PC-3 (cell line): ENCODE measurements around the gene DPH1. TPM values are rescaled to one million over a fixed set of nuclear protein-coding genes. Genes with fewer than 3 reads are reported as not detected.

Source experiments
- ATAC-seq: fragments of 200-7000 bp; cut with Tn5 transposase; 2 replicates; pipeline ENCODE4 v1.9.1; 2020; ENCODE audit warnings: mild to moderate bottlenecking, moderate library complexity
- BruUV-seq: library from RNA; stranded (reverse); fragments of 400-500 nt; replicated peaks from 2 replicates; lab custom pipeline; 2021; lab: Mats Ljungman, UMichigan
- CTCF ChIA-PET: fragments of 300-600 bp; sonication (Branson Sonifier 250); formaldehyde crosslinking; loops from one replicate; lab custom pipeline; 2022; ENCODE audit warnings: antibody characterized with exemption; lab: Charles Lee
- POLR2A ChIA-PET: fragments of 300-600 bp; sonication (Branson Sonifier 250); formaldehyde crosslinking; loops from one replicate; lab custom pipeline; 2022; ENCODE audit warnings: antibody characterized with exemption; ENCODE audit not compliant: unreplicated experiment; lab: Charles Lee
- DNase-seq: peaks from one replicate; pipeline ENCODE4 v3.0.0-alpha.2; 2015
- H2AFZ ChIP-seq: fragments of 300-600 bp; sonication (generic); 2 replicates; pipeline ENCODE4 v1.6.0; 2016; ENCODE audit warnings: antibody characterized with exemption, low read length
- H3F3A ChIP-seq: fragments of 300-600 bp; sonication (generic); one replicate; pipeline ENCODE4 v1.6.0; 2017; ENCODE audit warnings: antibody characterized with exemption, low read length, control low read depth, mild to moderate bottlenecking; ENCODE audit not compliant: unreplicated experiment
- H3K27ac ChIP-seq: fragments of 300-600 bp; sonication (generic); 2 replicates; pipeline ENCODE4 v1.5.1; 2016; ENCODE audit warnings: mild to moderate bottlenecking, low read length
- H3K27me3 ChIP-seq: fragments of 300-600 bp; sonication (generic); 2 replicates; pipeline ENCODE4 v1.6.1; 2016; ENCODE audit warnings: low read length, mixed read lengths
- H3K36me3 ChIP-seq: fragments of 300-600 bp; sonication (generic); 2 replicates; pipeline ENCODE4 v1.6.1; 2016; ENCODE audit warnings: low read depth, mixed run types, low read length, mixed read lengths
- H3K4me1 ChIP-seq: fragments of 300-600 bp; sonication (generic); 2 replicates; pipeline ENCODE4 v1.5.1; 2016; ENCODE audit warnings: low read length; ENCODE audit not compliant: insufficient read depth
- H3K4me2 ChIP-seq: fragments of 300-600 bp; sonication (generic); 2 replicates; pipeline ENCODE4 v1.6.0; 2016; ENCODE audit warnings: low read length
- H3K4me3 ChIP-seq: fragments of 300-600 bp; sonication (generic); 2 replicates; pipeline ENCODE4 v1.5.1; 2016; ENCODE audit warnings: mild to moderate bottlenecking, low read length, mixed read lengths
- H3K79me2 ChIP-seq: fragments of 300-600 bp; sonication (generic); 2 replicates; pipeline ENCODE4 v1.6.1; 2017; ENCODE audit warnings: low read length, mixed read lengths
- H3K9ac ChIP-seq: fragments of 300-600 bp; sonication (generic); 2 replicates; pipeline ENCODE4 v1.6.0; 2016; ENCODE audit warnings: mild to moderate bottlenecking, low read length
- H3K9me2 ChIP-seq: fragments of 300-600 bp; sonication (generic); replicated peaks from 2 replicates; pipeline ENCODE4 v1.6.1; 2016; ENCODE audit warnings: mixed run types, low read length, mixed read lengths
- H3K9me3 ChIP-seq: fragments of 300-600 bp; sonication (generic); 2 replicates; pipeline ENCODE4 v1.6.1; 2016; ENCODE audit warnings: low read length, mixed read lengths
- H4K20me1 ChIP-seq: fragments of 300-600 bp; sonication (generic); 2 replicates; pipeline ENCODE4 v1.6.1; 2016; ENCODE audit warnings: low read length, mixed read lengths
- EZH2 ChIP-seq: fragments of 300-600 bp; sonication (generic); IDR thresholded peaks from one replicate; pipeline ENCODE4 v1.6.1; 2017; ENCODE audit warnings: antibody characterized with exemption, mild to moderate bottlenecking, low read length; ENCODE audit not compliant: unreplicated experiment
- EZH2phosphoT487 ChIP-seq: fragments of 300-600 bp; sonication (generic); IDR thresholded peaks from 2 replicates; pipeline ENCODE4 v1.6.1; 2018; ENCODE audit warnings: mild to moderate bottlenecking, antibody characterized with exemption, low read length, borderline replicate concordance
- intact Hi-C: fragments of 100-400 bp; cut with micrococcal nuclease; formaldehyde crosslinking; loops from 2 replicates; pipeline ENCODE4 v1.9.0; 2023
- total RNA-seq: library from RNA; depleted of rRNA; stranded (reverse); fragments of >200 nt; gene quantifications from 2 replicates; pipeline ENCODE4 v1.2.3, GENCODE V29; 2014
- TF ChIP-seq, protein P1 (sequence below): fragments of 300-600 bp; sonication (generic); conservative IDR thresholded peaks from 2 replicates; pipeline ENCODE4 v1.5.1; 2017; ENCODE audit warnings: antibody characterized with exemption, low read depth, mild to moderate bottlenecking, low read length

The DPH1 gene
- total RNA-seq, 1 experiment from 2014 or later, result 47.9 TPM

DNA sequence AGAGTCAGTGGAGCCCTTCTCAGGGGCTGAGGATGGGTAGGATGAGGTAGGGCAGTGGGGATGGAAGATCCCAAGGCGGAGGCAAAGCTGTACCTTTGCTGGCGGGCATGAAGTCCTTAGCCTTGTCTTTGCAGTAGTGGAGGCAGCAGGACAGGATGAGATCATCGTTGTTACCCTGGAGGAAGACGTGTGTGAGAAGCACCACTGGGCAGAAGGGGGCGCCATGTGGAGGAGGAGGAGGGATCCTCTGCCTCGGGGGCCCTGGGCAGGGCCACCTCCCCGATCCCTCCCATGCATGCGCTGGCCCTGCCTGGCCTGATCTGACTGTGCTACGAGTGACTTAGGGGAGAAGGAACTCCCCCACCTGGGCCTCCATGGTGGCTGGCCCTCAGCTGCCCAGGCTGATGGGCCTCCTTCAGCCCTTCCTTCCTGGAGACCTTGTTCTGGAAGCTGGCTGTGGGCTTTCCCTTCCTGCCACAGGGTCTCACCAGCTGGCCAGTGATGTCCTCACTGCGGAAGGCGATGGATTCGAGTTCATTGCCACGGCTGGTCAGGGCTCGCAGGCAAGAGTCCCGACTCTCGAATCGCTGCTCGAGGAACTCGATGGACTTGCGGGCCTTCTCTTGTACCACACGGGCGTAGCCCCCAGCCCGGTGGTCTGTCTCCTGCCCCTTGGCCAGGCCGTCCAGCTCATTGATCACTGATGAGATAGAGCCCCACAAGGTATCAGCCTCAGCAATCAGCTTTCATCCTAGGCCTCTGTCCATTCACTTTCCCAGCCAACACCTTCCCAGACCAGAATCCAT, 35.2 kb downstream of the DPH1 start:
- ATAC-seq (no peak), DNase-seq (no peak)
- peaks cover 22% of the 10 kb centered on the region for H3K4me1 ChIP-seq
- H3K27ac ChIP-seq, result no peak overlapping the region
- no peaks in the 10 kb centered on the region for H4K20me1 ChIP-seq
- no peak overlapping the region for H3K4me2 ChIP-seq
- H3K9ac ChIP-seq, result no peak overlapping the region
- no TSS peak for BruUV-seq
- H3F3A ChIP-seq, result no peaks in the 10 kb centered on the region
- POLR2A ChIA-PET, result no interaction called here
- intact Hi-C loops, result no loop called here
- H3K9me3 ChIP-seq, result no peaks in the 10 kb centered on the region
- TF ChIP-seq, protein P1, sequence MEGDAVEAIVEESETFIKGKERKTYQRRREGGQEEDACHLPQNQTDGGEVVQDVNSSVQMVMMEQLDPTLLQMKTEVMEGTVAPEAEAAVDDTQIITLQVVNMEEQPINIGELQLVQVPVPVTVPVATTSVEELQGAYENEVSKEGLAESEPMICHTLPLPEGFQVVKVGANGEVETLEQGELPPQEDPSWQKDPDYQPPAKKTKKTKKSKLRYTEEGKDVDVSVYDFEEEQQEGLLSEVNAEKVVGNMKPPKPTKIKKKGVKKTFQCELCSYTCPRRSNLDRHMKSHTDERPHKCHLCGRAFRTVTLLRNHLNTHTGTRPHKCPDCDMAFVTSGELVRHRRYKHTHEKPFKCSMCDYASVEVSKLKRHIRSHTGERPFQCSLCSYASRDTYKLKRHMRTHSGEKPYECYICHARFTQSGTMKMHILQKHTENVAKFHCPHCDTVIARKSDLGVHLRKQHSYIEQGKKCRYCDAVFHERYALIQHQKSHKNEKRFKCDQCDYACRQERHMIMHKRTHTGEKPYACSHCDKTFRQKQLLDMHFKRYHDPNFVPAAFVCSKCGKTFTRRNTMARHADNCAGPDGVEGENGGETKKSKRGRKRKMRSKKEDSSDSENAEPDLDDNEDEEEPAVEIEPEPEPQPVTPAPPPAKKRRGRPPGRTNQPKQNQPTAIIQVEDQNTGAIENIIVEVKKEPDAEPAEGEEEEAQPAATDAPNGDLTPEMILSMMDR, result peak; percentile 54
- TF ChIP-seq EZH2, result no peak
- TF ChIP-seq EZH2phosphoT487, result no peak
- H3K79me2 ChIP-seq, result no peaks in the 10 kb centered on the region
- no peaks in the 10 kb centered on the region for H3K27me3 ChIP-seq
- H2AFZ ChIP-seq, result no peak overlapping the region
- no peaks in the 10 kb centered on the region for H3K9me2 ChIP-seq
- CTCF ChIA-PET, result no interaction called here
- H3K4me3 ChIP-seq, result no peak overlapping the region
- no peaks in the 10 kb centered on the region for H3K36me3 ChIP-seq

DNA sequence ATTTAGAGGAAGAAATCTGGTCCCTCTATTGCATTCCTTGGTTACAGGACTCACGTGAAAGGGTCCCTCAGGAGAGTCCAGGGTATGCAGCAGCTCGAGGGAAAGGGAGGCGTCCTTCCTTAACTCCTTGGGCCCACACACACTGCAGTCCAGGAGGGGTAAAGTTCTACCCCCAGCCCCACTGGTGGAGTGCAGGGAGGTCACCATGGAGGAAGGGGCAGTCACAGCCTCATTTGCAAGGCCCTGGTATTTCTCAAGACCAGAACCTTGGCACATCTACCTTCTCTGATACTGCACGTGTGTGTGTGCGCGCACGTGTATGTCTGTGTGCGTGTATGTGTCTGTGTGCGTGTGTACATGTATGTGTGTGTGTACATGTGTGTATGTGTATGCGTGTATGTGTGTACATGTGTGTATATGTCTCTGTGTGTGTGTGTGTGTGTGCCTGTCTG, 36.0 kb downstream of the DPH1 start:
- POLR2A ChIA-PET, result no interaction called here
- H3K9ac ChIP-seq, result no peak overlapping the region
- no peaks in the 10 kb centered on the region for H3F3A ChIP-seq
- H3K4me1 ChIP-seq, result peaks cover 29% of the 10 kb centered on the region
- DNase-seq, result no peak
- intact Hi-C loops, result no loop called here
- H4K20me1 ChIP-seq, result no peaks in the 10 kb centered on the region
- H3K36me3 ChIP-seq, result no peaks in the 10 kb centered on the region
- BruUV-seq, result no TSS peak
- no peak for ATAC-seq
- no peaks in the 10 kb centered on the region for H3K79me2 ChIP-seq
- no peak for TF ChIP-seq EZH2phosphoT487
- TF ChIP-seq EZH2, result no peak
- TF ChIP-seq, protein P1, result no peak
- H3K27ac ChIP-seq, result no peak overlapping the region
- H3K27me3 ChIP-seq, result no peaks in the 10 kb centered on the region
- H3K4me2 ChIP-seq, result no peak overlapping the region
- CTCF ChIA-PET, result no interaction called here
- no peak overlapping the region for H3K4me3 ChIP-seq
- H3K9me3 ChIP-seq, result no peaks in the 10 kb centered on the region
- H2AFZ ChIP-seq, result no peak overlapping the region
- H3K9me2 ChIP-seq, result no peaks in the 10 kb centered on the region

DNA sequence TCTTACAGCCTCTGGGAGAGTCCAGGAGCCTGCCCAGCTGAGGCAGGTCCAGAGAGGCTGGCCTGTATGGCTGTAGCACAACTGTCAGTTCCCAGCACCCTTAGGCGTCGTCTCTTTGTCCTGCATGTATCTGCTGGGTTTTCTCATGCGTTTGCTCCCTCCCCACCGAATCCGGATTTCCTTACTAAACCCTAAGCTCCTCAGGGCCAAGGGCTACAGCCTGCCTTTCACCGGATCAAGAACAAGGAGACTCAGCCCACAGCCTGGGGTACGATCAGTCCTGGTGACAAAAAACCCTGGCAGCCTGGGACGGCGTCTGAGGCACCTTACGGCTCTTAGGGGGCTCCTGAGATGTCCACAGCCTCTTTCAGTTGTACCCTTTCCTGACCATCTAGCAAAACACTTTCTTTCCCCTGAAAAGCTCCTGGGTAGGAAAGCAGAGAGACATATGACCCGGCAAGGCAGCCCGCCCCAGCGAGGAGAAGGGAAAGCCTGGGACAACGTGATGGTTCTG, 37.2 kb downstream of the DPH1 start:
- H4K20me1 ChIP-seq, result no peaks in the 10 kb centered on the region
- no peaks in the 10 kb centered on the region for H3K79me2 ChIP-seq
- ChIA-PET CTCF (no interaction called here), POLR2A (interaction anchor here (0.6 kb wide), 1 partner anchor 15 kb away, joined by 3 read pairs; no protein-coding TSS in a partner anchor)
- H2AFZ ChIP-seq, result no peak overlapping the region
- H3K9me2 ChIP-seq, result no peaks in the 10 kb centered on the region
- TF ChIP-seq, protein P1, result no peak
- TF ChIP-seq EZH2phosphoT487, result no peak
- no peak for TF ChIP-seq EZH2
- no peaks in the 10 kb centered on the region for H3F3A ChIP-seq
- H3K36me3 ChIP-seq, result no peaks in the 10 kb centered on the region
- H3K9ac ChIP-seq, result no peak overlapping the region
- DNase-seq (no peak), ATAC-seq (no peak)
- no peak overlapping the region for H3K27ac ChIP-seq
- no peaks in the 10 kb centered on the region for H3K27me3 ChIP-seq
- no TSS peak for BruUV-seq
- peaks cover 29% of the 10 kb centered on the region for H3K4me1 ChIP-seq
- intact Hi-C loops, result no loop called here
- no peak overlapping the region for H3K4me2 ChIP-seq
- H3K4me3 ChIP-seq, result no peak overlapping the region
- no peaks in the 10 kb centered on the region for H3K9me3 ChIP-seq
